SH-SY5Y (cell line): ENCODE measurements around the gene CXCL9.

Experiments
- GATA2 ChIP-seq: IDR thresholded peaks from 2 replicates; pipeline ENCODE4 v1.6.1; 2011; ENCODE audit warnings: mild to moderate bottlenecking, low read depth, low read length
- GATA3 ChIP-seq: IDR thresholded peaks from 2 replicates; pipeline ENCODE4 v1.6.1; 2011; ENCODE audit warnings: low read depth, mild to moderate bottlenecking, low read length, moderate library complexity

DNA sequence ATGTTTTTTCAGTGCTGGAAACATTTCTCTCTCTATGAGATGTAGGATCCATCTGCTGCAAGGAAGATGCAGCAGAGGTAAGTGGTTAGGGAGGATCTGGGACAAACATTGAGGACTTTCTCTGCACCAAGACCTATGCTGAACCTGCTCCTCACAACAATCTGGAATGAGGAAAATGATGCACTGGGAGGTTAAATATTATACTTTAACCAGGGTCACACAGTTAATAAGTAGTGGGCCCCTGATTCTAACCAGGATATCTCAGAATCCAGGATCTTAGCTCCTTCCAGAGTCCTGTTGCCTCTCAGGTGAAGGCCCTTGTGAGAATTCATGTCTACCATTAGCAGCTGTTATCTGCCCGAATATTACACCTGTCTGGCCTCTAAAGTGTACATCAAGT, 7.0 kb downstream of the CXCL9 start:
- no peak for TF ChIP-seq GATA2
- no peak for TF ChIP-seq GATA3
